Osteocyte (in vitro differentiated cells): ENCODE results near the gene SOCS3. TPM values are rescaled to one million over a fixed set of nuclear protein-coding genes. Genes with fewer than 3 reads are reported as not detected.
A peak's percentile ranks its signal among the peaks of the same experiment; 100 is the strongest.

Experiments used
- DNase-seq: peaks from one replicate; pipeline ENCODE4 v3.0.0; 2021; ENCODE audit warnings: mixed read lengths; ENCODE audit not compliant: unreplicated experiment; ENCODE audit errors: extremely low spot score
- H3K27ac Mint-ChIP-seq: one replicate; pipeline ENCODE4 v1.8.0; 2021; ENCODE audit warnings: mild to moderate bottlenecking, mixed read lengths; ENCODE audit not compliant: unreplicated experiment
- H3K27me3 Mint-ChIP-seq: one replicate; pipeline ENCODE4 v1.8.0; 2021; ENCODE audit warnings: mixed read lengths; ENCODE audit not compliant: unreplicated experiment
- H3K36me3 Mint-ChIP-seq: one replicate; pipeline ENCODE4 v1.8.0; 2021; ENCODE audit warnings: mixed read lengths; ENCODE audit not compliant: unreplicated experiment
- H3K4me1 Mint-ChIP-seq: one replicate; pipeline ENCODE4 v1.8.0; 2021; ENCODE audit warnings: mixed read lengths; ENCODE audit not compliant: unreplicated experiment
- H3K4me3 Mint-ChIP-seq: one replicate; pipeline ENCODE4 v1.8.0; 2021; ENCODE audit warnings: mild to moderate bottlenecking, moderate library complexity, mixed read lengths; ENCODE audit not compliant: unreplicated experiment
- H3K9me3 Mint-ChIP-seq: one replicate; pipeline ENCODE4 v1.8.0; 2021; ENCODE audit warnings: mixed read lengths; ENCODE audit not compliant: unreplicated experiment
- total RNA-seq: library from RNA; stranded (reverse); gene quantifications from 2 replicates; pipeline ENCODE4 v1.2.1, GENCODE V29; 2021
- TF ChIP-seq, protein P1 (sequence below): fragments of 200-600 bp; sonication (generic); IDR thresholded peaks from 2 replicates; pipeline ENCODE4 v1.5.0; 2021; ENCODE audit warnings: antibody characterized with exemption, mild to moderate bottlenecking, moderate library complexity

SOCS3 gene
- total RNA-seq, 1 donor from 2014 or later: 86.4 TPM

DNA sequence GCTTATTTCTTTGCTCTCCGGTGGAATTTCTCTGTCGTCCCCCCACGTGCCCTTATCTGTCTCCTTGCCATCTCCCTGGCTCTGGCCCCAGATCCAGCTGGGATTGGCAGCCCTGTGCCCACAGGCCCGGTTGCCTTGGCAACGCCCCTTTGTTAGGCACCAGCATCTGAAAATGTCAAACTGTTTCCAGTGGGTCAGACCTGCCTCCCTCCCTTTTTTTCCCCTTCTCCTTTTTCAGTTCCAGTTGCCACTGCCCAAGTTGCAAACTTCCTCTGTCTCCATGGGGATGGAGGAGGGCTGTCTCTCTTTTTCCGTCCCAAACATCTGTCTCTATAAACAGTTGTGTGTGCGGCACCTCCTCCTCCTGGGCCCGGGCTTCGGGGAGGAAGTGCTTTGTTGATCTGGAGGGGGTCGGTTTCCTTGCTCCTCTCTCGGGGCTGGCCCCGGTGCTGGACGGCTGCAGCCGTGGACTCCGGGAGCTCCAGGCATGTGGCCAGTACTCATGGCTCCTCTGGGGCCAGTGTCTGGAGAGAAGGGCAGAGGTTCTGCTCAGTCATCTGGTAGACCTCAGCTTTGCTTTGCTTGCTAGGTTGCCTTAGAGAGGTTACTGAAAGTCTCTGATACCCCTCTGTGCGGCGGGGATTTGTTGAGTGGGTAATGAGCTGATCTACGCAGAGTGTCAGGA, 35.3 kb downstream of the SOCS3 start:
- peak; percentile 95 for DNase-seq
- Mint-ChIP-seq H3K4me3 (peak overlapping the region; percentile 62), H3K36me3 (no peaks in the 10 kb centered on the region), H3K27me3 (no peaks in the 10 kb centered on the region), H3K9me3 (no peaks in the 10 kb centered on the region), H3K27ac (peak overlapping the region; percentile 100), H3K4me1 (peaks cover 42% of the 10 kb centered on the region)
- TF ChIP-seq, protein P1, sequence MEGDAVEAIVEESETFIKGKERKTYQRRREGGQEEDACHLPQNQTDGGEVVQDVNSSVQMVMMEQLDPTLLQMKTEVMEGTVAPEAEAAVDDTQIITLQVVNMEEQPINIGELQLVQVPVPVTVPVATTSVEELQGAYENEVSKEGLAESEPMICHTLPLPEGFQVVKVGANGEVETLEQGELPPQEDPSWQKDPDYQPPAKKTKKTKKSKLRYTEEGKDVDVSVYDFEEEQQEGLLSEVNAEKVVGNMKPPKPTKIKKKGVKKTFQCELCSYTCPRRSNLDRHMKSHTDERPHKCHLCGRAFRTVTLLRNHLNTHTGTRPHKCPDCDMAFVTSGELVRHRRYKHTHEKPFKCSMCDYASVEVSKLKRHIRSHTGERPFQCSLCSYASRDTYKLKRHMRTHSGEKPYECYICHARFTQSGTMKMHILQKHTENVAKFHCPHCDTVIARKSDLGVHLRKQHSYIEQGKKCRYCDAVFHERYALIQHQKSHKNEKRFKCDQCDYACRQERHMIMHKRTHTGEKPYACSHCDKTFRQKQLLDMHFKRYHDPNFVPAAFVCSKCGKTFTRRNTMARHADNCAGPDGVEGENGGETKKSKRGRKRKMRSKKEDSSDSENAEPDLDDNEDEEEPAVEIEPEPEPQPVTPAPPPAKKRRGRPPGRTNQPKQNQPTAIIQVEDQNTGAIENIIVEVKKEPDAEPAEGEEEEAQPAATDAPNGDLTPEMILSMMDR: no peak

DNA sequence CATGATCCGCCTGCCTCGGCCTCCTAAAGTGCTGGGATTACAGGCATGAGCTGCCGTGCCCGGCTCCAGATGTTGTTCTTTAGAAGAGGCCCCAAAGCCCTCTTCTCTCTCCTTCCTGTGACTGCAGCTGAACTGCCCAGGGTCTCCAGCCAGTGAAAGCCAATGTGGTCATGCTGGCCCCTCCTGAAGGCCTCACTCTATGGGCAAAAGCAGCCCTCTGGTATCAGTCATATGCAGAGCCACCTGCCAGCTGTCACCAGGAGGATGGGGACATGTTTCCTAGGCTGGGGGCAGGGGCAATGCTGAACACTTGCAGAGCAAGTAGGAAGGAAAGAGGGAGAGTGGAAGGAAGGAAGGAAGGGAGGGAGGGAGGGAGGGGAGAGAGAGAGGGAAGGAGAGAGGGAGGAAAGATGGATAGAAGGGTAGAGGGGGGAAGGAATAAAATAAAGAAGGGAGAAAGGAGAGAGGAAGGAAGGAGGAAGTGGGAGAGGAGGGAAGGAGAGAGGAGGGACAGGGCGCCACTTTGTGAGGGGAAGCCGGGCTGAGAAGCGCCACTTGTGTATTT, 36.0 kb downstream of the SOCS3 start:
- Mint-ChIP-seq H3K27ac (peak overlapping the region; percentile 100), H3K27me3 (no peaks in the 10 kb centered on the region), H3K4me3 (peak overlapping the region; percentile 62)

DNA sequence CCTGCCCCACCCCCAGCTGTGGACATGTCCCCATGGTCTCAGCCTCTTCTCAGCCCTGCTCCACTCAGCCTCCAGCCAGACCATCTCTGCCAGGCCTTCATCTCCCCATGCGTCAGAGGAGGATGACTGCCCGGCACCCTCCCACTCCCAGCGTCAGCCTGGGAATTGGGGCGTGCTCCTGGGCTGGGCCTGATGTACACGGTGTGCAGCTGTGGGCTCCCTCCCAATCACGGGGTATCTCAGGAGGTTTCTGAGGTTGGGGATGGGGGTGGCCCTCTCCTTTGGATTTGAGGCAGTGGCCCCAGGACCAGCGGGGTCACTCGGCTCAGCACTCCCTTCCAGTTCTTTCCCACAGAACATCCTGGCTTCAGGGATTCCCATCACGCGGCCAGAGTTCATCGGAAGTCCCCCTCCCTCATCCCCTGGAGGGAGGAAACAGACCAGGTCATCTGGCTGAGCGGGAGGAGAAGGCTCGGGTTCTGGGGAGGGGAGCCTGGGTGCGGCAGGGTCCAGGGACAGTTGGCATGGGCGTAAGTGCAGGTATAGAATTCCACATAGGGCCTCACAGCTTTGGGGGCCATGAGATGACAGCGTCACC, 36.9 kb downstream of the SOCS3 start:
- Mint-ChIP-seq H3K9me3 (no peaks in the 10 kb centered on the region), H3K4me1 (peaks cover 40% of the 10 kb centered on the region), H3K27me3 (no peaks in the 10 kb centered on the region), H3K4me3 (no peak overlapping the region), H3K36me3 (no peaks in the 10 kb centered on the region), H3K27ac (peak overlapping the region; percentile 100)
- no peak for DNase-seq
- TF ChIP-seq, protein P1: no peak

More for the DNA sequence above, 36.0 kb downstream of the SOCS3 start:
- TF ChIP-seq, protein P1: no peak
- DNase-seq: no peak
- no peaks in the 10 kb centered on the region for H3K9me3 Mint-ChIP-seq
- peaks cover 38% of the 10 kb centered on the region for H3K4me1 Mint-ChIP-seq
- no peaks in the 10 kb centered on the region for H3K36me3 Mint-ChIP-seq

DNA sequence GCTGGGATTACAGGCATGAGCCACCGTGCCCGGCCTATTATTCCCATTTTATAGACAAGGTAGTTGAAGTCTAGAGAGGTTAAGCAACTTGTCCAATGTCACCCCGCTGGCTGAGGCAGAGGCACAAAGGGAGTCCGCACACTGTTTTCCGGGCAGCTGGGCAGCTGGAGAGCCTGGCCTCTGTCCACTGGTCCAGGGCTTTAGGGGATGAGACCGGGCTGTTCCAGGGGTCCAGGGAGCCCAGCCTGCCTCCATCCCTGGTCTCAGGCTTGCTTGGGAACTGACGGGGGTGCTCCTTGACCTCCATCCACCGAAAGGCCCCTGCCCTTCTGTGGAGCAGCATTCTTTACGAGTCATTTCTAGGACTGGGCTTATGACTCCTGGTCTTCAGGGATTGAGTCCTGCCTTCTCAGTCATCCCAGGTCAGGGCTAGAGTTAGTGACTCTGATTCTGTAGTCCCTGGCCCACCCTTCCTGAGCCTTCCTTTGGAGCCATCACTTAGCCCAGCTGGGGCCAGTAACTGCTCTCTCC, 37.5 kb downstream of the SOCS3 start:
- no peaks in the 10 kb centered on the region for H3K27me3 Mint-ChIP-seq
- no peaks in the 10 kb centered on the region for H3K36me3 Mint-ChIP-seq
- no peak overlapping the region for H3K4me3 Mint-ChIP-seq
- peak overlapping the region; percentile 100 for H3K27ac Mint-ChIP-seq
- TF ChIP-seq, protein P1: no peak
- H3K4me1 Mint-ChIP-seq: peaks cover 45% of the 10 kb centered on the region
- no peaks in the 10 kb centered on the region for H3K9me3 Mint-ChIP-seq
- no peak for DNase-seq

DNA sequence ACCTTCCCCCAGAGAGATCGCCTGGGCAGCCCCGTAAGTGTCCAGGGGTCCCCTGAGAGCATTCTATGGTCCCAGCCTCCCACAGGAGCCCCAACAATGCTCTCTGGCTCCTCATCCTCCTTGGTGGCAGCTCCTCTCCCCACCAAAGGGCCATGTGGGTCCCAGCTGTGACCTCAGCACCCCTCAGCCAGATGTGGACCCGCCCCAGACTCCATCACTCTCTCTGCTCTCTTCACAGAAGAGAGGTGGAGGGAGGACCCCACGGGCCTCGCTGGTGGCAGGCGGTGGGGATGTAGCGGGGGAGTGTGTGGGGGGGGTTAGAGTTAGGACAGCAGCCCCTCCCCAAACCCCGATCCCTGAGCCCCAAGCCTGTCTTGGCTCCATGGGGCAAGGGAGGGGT, 41.0 kb downstream of the SOCS3 start:
- no peak overlapping the region for H3K27ac Mint-ChIP-seq
- TF ChIP-seq, protein P1: no peak

More for the DNA sequence above, 41.0 kb downstream of the SOCS3 start:
- Mint-ChIP-seq H3K4me1 (peaks cover 57% of the 10 kb centered on the region), H3K27me3 (no peaks in the 10 kb centered on the region), H3K36me3 (no peaks in the 10 kb centered on the region), H3K4me3 (no peak overlapping the region), H3K9me3 (no peaks in the 10 kb centered on the region)
- DNase-seq: no peak
